ENCODE data around the gene SOX5.

The SOX5 gene

DNA sequence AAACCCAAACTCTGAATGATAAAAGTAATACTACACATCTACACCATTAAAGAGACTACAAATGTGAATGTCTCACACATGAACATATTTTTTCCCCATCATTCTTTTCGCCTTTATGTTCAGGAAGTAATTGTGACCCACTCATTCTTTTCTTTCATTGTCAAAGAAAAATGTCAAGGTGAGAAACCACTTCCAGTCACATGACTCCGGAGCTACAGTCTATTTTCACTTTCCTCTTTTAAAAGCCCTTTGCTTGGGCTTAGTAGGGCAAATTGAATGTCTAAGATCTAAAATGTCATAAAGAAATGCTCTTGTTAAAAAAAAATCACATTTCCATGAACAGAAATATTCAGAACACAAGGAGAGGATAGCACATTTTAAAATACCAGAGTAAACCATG, 461.3 kb downstream of the SOX5 start:
- no peaks in the 10 kb centered on the region for H3K27me3 Mint-ChIP-seq (ENCODE audit: low read depth)
- H3K27ac Mint-ChIP-seq: no peak overlapping the region
- no peak overlapping the region for H3K4me3 Mint-ChIP-seq
- no peaks in the 10 kb centered on the region for H3K36me3 Mint-ChIP-seq (ENCODE audit: low read depth)
- TF ChIP-seq, protein P1, sequence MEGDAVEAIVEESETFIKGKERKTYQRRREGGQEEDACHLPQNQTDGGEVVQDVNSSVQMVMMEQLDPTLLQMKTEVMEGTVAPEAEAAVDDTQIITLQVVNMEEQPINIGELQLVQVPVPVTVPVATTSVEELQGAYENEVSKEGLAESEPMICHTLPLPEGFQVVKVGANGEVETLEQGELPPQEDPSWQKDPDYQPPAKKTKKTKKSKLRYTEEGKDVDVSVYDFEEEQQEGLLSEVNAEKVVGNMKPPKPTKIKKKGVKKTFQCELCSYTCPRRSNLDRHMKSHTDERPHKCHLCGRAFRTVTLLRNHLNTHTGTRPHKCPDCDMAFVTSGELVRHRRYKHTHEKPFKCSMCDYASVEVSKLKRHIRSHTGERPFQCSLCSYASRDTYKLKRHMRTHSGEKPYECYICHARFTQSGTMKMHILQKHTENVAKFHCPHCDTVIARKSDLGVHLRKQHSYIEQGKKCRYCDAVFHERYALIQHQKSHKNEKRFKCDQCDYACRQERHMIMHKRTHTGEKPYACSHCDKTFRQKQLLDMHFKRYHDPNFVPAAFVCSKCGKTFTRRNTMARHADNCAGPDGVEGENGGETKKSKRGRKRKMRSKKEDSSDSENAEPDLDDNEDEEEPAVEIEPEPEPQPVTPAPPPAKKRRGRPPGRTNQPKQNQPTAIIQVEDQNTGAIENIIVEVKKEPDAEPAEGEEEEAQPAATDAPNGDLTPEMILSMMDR (IDR thresholded peaks at IDR 0.05; ENCODE audit: unreplicated experiment in 3 of 3): no peak
- peaks cover 11% of the 10 kb centered on the region for H3K9me3 Mint-ChIP-seq
- no peaks in the 10 kb centered on the region for H3K4me1 Mint-ChIP-seq

DNA sequence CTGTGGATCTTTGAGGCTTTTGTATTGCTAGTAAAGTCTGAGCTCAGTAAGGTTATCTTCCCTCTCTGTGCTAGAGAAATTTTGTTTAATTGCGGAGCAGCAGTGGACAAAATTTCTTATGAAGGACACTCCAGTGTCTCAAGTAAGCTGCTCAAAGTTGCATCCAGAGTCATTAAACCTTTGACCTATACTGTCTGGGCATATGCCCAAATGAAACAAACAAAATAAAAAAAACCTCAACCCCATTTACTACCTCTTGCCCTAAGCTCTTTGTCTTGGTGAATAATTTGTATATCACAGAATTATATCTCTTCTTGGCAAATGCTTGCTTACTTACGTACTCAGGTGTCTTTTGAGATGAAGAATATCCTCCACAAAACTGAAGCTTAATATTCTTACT, 465.2 kb downstream of the SOX5 start:
- no peaks in the 10 kb centered on the region for H3K27me3 Mint-ChIP-seq (ENCODE audit: low read depth)
- H3K9me3 Mint-ChIP-seq: peaks cover 16% of the 10 kb centered on the region
- no peaks in the 10 kb centered on the region for H3K4me1 Mint-ChIP-seq
- H3K4me3 Mint-ChIP-seq: no peak overlapping the region
- no peaks in the 10 kb centered on the region for H3K36me3 Mint-ChIP-seq (ENCODE audit: low read depth)
- H3K27ac Mint-ChIP-seq: no peak overlapping the region
- TF ChIP-seq, protein P1 (IDR thresholded peaks at IDR 0.05; ENCODE audit: unreplicated experiment in 3 of 3): no peak

DNA sequence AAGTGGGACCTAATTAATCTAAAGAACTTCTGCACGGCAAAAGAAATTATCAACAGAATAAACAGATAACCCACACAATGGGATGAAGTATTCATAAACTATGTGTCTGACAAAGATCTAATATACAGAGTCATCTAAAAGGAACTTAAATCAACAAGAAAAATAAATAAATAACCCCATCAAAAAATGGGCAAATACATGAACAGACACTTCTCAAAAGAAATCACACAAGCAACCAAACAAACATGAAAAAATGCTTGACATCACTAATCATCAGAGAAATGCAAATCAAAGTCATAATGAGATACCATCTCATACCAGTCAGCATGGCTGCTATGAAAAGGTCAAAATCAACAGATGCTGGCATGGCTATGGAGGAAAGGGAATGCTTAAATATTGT, 466.9 kb downstream of the SOX5 start:
- no peaks in the 10 kb centered on the region for H3K27me3 Mint-ChIP-seq (ENCODE audit: low read depth)
- H3K27ac Mint-ChIP-seq: no peak overlapping the region
- no peaks in the 10 kb centered on the region for H3K36me3 Mint-ChIP-seq (ENCODE audit: low read depth)
- TF ChIP-seq, protein P1 (IDR thresholded peaks at IDR 0.05; ENCODE audit: unreplicated experiment in 3 of 3): no peak
- peaks cover 26% of the 10 kb centered on the region for H3K9me3 Mint-ChIP-seq
- H3K4me3 Mint-ChIP-seq: no peak overlapping the region
- H3K4me1 Mint-ChIP-seq: no peaks in the 10 kb centered on the region
